Gastrocnemius medialis (tissue), 4 donors: ENCODE results near the gene INPP4A.

ENCODE experiments used
- CTCF ChIP-seq, 5 experiments: fragments of 450-650 bp in 3 of 5; fragments of 200-600 bp in 2 of 5; sonication (generic) in 2 of 5; IDR thresholded peaks in 4 of 5; conservative IDR thresholded peaks in 1 of 5; 1 replicate in 4 of 5; 2 replicates in 1 of 5; pipeline ENCODE4 v1.5.1; 2016 to 2019; ENCODE audit warnings: antibody characterized with exemption in 5 of 5, mild to moderate bottlenecking in 3 of 5, moderate library complexity in 3 of 5
- POLR2A ChIP-seq, 2 donors: fragments of 450-650 bp; IDR thresholded peaks; one replicate each; pipeline ENCODE4 v1.6.1; 2017; ENCODE audit warnings: antibody characterized with exemption in 2 of 2, mild to moderate bottlenecking in 2 of 2, moderate library complexity in 2 of 2

- TF ChIP-seq CTCF (IDR thresholded peaks at IDR 0.05 in 4 of 5, conservative IDR thresholded peaks at IDR 0.05 in 1 of 5) = no peak
- TF ChIP-seq POLR2A (IDR thresholded peaks at IDR 0.05) = no peak
Measured at GRCh38 chr2:98473995-98474780, 29.5 kb downstream of the INPP4A start.
